GM12801 (cell line): ENCODE data around the gene HS6ST3.

Experiments used
- CTCF ChIP-seq: IDR thresholded peaks from one replicate; pipeline ENCODE4 v1.5.1; 2011; ENCODE audit warnings: control low read depth; ENCODE audit not compliant: insufficient read length; ENCODE audit errors: extremely low read depth

HS6ST3 gene

GRCh38 chr13:96551546-96551945 is 461.6 kb downstream of the HS6ST3 start:
- TF ChIP-seq CTCF: no peak

GRCh38 chr13:96552559-96552958 is 462.7 kb downstream of the HS6ST3 start:
- no peak for TF ChIP-seq CTCF

- no peak for TF ChIP-seq CTCF
Observed at GRCh38 chr13:96553796-96554195, 463.9 kb downstream of the HS6ST3 start.

GRCh38 chr13:96573563-96573962 is 483.7 kb downstream of the HS6ST3 start:
- TF ChIP-seq CTCF: no peak

- no peak for TF ChIP-seq CTCF
Observed at GRCh38 chr13:96575423-96576320, 485.8 kb downstream of the HS6ST3 start.

GRCh38 chr13:96581741-96582140 is 491.8 kb downstream of the HS6ST3 start:
- no peak for TF ChIP-seq CTCF

GRCh38 chr13:96615252-96615651 is 525.3 kb downstream of the HS6ST3 start:
- TF ChIP-seq CTCF: no peak
